ENCODE data around the gene SPAG5. TPM values are rescaled to one million over a fixed set of nuclear protein-coding genes. Genes with fewer than 3 reads are reported as not detected.

The SPAG5 gene
- total and polyA plus RNA-seq, 2 experiments from 2014 or later = 99.6 to 104 TPM

DNA sequence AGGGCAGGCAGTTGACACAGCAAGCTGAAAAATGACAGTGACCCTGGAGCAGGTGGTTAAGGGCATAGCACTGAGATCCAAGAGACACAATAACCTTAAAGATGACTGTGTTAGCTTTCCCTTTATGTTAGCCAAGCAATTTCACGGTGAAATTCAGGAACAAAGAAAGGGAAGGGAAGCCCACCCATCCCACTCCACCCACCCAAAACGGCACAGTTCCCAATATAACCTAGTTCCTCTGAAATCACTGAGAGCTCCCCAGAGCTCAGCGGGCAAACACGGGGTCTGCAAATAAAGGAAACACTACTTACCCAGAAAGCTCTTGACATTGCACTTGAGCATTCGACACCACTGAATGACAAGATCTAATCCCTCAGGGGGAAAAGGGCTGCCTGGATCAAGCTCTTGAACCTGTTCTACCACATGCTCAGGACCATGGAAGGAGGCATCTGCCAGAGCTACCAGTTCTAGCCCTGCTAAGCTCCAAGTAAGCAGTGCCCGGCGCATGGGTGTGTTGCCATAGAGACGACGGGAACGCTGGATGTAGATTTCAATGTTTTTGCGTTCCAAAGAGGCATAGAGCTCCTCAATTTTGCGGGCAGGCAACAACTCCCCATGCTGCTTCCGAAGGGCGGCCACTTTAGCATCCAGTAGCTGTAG lies 35.5 kb upstream of the SPAG5 start:
- ATAC-seq = no peak
- H3K27ac Mint-ChIP-seq = no peak overlapping the region
- H3K27me3 ChIP-seq (ENCODE audit: insufficient read depth) = no peaks in the 10 kb centered on the region

DNA sequence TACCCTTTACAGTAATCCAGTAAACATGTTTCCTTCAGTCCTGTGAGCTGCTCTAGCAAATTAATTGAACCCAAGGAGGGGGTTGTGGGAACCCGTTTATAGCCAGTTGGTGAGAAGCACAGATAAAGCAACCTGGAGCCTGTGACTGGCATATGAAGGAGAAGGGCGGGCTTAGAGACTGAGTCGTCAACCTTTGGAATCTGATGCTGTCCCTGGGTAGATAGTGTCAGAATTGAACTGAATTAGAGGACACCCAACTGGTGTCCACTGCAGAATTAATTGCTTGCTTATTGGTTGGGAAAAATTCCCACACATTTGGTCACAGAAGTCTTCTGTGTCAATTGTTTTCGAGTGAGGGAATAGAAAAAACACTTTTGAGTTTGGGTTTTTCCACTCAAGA lies 28.0 kb upstream of the SPAG5 start:
- no peaks in the 10 kb centered on the region for H3K79me2 ChIP-seq (replicated peaks; ENCODE audit: insufficient read depth)
- H3K9me2 ChIP-seq (ENCODE audit: insufficient read depth) = no peaks in the 10 kb centered on the region
- Mint-ChIP-seq H3K27me3 (ENCODE audit: insufficient read depth, low read depth, poor library complexity) (peaks cover 2% of the 10 kb centered on the region), H3K27ac (no peak overlapping the region), H3K4me3 (no peak overlapping the region), H3K36me3 (ENCODE audit: low read depth) (peaks cover 75% of the 10 kb centered on the region), H3K4me1 (no peaks in the 10 kb centered on the region), H3K9me3 (no peaks in the 10 kb centered on the region)
- H3K36me3 ChIP-seq (ENCODE audit: insufficient read depth) = peaks cover 66% of the 10 kb centered on the region
- H3K27me3 ChIP-seq (ENCODE audit: insufficient read depth) = no peaks in the 10 kb centered on the region
- peaks cover 18% of the 10 kb centered on the region for H4K20me1 ChIP-seq (replicated peaks; ENCODE audit: insufficient read depth)
- H3K4me1 ChIP-seq (ENCODE audit: insufficient read depth) = no peaks in the 10 kb centered on the region
- ATAC-seq (no peak), DNase-seq (ENCODE audit: low spot score) (no peak)
- peaks cover 8% of the 10 kb centered on the region; the same call in 1 of the 2 replicates for H3F3A ChIP-seq (replicated peaks; ENCODE audit: low read depth)
- H3K4me2 ChIP-seq = no peak overlapping the region
- 0 out of 2 replicates have a peak overlapping the region, but pooled peaks have one; percentile 19 for H3K27ac ChIP-seq (ENCODE audit: low read depth)
- no peak overlapping the region for H2AFZ ChIP-seq
- H3K4me3 ChIP-seq = no peak overlapping the region
- TF ChIP-seq POLR2AphosphoS5 (IDR thresholded peaks at IDR 0.05; ENCODE audit: low read depth) (no peak), EZH2phosphoT487 (IDR thresholded peaks at IDR 0.05; ENCODE audit: unreplicated experiment) (no peak), ZNF331 (CRISPR knock-in tag; IDR thresholded peaks at IDR 0.05; ENCODE audit: low read depth) (no peak), NANOG (IDR thresholded peaks at IDR 0.05; ENCODE audit: borderline replicate concordance) (no peak), STAT1 (IDR thresholded peaks at IDR 0.05; ENCODE audit: unreplicated experiment) (no peak), CREB1 (CRISPR knock-in tag; IDR thresholded peaks at IDR 0.05; ENCODE audit: low read depth) (no peak)
- TF ChIP-seq, protein P1, sequence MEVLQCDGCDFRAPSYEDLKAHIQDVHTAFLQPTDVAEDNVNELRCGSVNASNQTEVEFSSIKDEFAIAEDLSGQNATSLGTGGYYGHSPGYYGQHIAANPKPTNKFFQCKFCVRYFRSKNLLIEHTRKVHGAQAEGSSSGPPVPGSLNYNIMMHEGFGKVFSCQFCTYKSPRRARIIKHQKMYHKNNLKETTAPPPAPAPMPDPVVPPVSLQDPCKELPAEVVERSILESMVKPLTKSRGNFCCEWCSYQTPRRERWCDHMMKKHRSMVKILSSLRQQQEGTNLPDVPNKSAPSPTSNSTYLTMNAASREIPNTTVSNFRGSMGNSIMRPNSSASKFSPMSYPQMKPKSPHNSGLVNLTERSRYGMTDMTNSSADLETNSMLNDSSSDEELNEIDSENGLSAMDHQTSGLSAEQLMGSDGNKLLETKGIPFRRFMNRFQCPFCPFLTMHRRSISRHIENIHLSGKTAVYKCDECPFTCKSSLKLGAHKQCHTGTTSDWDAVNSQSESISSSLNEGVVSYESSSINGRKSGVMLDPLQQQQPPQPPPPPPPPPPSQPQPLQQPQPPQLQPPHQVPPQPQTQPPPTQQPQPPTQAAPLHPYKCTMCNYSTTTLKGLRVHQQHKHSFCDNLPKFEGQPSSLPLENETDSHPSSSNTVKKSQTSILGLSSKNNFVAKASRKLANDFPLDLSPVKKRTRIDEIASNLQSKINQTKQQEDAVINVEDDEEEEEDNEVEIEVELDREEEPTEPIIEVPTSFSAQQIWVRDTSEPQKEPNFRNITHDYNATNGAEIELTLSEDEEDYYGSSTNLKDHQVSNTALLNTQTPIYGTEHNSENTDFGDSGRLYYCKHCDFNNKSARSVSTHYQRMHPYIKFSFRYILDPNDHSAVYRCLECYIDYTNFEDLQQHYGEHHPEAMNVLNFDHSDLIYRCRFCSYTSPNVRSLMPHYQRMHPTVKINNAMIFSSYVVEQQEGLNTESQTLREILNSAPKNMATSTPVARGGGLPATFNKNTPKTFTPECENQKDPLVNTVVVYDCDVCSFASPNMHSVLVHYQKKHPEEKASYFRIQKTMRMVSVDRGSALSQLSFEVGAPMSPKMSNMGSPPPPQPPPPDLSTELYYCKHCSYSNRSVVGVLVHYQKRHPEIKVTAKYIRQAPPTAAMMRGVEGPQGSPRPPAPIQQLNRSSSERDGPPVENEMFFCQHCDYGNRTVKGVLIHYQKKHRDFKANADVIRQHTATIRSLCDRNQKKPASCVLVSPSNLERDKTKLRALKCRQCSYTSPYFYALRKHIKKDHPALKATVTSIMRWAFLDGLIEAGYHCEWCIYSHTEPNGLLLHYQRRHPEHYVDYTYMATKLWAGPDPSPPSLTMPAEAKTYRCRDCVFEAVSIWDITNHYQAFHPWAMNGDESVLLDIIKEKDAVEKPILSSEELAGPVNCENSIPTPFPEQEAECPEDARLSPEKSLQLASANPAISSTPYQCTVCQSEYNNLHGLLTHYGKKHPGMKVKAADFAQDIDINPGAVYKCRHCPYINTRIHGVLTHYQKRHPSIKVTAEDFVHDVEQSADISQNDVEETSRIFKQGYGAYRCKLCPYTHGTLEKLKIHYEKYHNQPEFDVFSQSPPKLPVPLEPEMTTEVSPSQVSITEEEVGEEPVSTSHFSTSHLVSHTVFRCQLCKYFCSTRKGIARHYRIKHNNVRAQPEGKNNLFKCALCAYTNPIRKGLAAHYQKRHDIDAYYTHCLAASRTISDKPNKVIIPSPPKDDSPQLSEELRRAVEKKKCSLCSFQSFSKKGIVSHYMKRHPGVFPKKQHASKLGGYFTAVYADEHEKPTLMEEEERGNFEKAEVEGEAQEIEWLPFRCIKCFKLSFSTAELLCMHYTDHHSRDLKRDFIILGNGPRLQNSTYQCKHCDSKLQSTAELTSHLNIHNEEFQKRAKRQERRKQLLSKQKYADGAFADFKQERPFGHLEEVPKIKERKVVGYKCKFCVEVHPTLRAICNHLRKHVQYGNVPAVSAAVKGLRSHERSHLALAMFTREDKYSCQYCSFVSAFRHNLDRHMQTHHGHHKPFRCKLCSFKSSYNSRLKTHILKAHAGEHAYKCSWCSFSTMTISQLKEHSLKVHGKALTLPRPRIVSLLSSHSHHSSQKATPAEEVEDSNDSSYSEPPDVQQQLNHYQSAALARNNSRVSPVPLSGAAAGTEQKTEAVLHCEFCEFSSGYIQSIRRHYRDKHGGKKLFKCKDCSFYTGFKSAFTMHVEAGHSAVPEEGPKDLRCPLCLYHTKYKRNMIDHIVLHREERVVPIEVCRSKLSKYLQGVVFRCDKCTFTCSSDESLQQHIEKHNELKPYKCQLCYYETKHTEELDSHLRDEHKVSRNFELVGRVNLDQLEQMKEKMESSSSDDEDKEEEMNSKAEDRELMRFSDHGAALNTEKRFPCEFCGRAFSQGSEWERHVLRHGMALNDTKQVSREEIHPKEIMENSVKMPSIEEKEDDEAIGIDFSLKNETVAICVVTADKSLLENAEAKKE (CRISPR knock-in tag; IDR thresholded peaks at IDR 0.05) = no peak
- TF ChIP-seq, protein P2, sequence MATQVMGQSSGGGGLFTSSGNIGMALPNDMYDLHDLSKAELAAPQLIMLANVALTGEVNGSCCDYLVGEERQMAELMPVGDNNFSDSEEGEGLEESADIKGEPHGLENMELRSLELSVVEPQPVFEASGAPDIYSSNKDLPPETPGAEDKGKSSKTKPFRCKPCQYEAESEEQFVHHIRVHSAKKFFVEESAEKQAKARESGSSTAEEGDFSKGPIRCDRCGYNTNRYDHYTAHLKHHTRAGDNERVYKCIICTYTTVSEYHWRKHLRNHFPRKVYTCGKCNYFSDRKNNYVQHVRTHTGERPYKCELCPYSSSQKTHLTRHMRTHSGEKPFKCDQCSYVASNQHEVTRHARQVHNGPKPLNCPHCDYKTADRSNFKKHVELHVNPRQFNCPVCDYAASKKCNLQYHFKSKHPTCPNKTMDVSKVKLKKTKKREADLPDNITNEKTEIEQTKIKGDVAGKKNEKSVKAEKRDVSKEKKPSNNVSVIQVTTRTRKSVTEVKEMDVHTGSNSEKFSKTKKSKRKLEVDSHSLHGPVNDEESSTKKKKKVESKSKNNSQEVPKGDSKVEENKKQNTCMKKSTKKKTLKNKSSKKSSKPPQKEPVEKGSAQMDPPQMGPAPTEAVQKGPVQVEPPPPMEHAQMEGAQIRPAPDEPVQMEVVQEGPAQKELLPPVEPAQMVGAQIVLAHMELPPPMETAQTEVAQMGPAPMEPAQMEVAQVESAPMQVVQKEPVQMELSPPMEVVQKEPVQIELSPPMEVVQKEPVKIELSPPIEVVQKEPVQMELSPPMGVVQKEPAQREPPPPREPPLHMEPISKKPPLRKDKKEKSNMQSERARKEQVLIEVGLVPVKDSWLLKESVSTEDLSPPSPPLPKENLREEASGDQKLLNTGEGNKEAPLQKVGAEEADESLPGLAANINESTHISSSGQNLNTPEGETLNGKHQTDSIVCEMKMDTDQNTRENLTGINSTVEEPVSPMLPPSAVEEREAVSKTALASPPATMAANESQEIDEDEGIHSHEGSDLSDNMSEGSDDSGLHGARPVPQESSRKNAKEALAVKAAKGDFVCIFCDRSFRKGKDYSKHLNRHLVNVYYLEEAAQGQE (IDR thresholded peaks at IDR 0.05; ENCODE audit: unreplicated experiment) = no peak

More for the DNA sequence above, 35.5 kb upstream of the SPAG5 start:
- H3K27me3 Mint-ChIP-seq (ENCODE audit: insufficient read depth, low read depth, poor library complexity) = peaks cover 1% of the 10 kb centered on the region
- no peak for DNase-seq (ENCODE audit: low spot score)
- Histone ChIP-seq H4K20me1 (replicated peaks; ENCODE audit: insufficient read depth) (peaks cover 33% of the 10 kb centered on the region), H3K4me1 (ENCODE audit: insufficient read depth) (no peaks in the 10 kb centered on the region), H3F3A (replicated peaks; ENCODE audit: low read depth) (0 out of 2 replicates have a peak, but pooled peaks cover 15% of the 10 kb centered on the region), H2AFZ (no peak overlapping the region), H3K79me2 (replicated peaks; ENCODE audit: insufficient read depth) (peaks cover 40% of the 10 kb centered on the region), H3K4me3 (no peak overlapping the region), H3K27ac (ENCODE audit: low read depth) (no peak overlapping the region), H3K4me2 (no peak overlapping the region), H3K36me3 (ENCODE audit: insufficient read depth) (peaks cover 81% of the 10 kb centered on the region), H3K9me2 (ENCODE audit: insufficient read depth) (no peaks in the 10 kb centered on the region)
- peaks cover 92% of the 10 kb centered on the region for H3K36me3 Mint-ChIP-seq (ENCODE audit: low read depth)
- H3K4me3 Mint-ChIP-seq = no peak overlapping the region
- TF ChIP-seq, protein P3, sequence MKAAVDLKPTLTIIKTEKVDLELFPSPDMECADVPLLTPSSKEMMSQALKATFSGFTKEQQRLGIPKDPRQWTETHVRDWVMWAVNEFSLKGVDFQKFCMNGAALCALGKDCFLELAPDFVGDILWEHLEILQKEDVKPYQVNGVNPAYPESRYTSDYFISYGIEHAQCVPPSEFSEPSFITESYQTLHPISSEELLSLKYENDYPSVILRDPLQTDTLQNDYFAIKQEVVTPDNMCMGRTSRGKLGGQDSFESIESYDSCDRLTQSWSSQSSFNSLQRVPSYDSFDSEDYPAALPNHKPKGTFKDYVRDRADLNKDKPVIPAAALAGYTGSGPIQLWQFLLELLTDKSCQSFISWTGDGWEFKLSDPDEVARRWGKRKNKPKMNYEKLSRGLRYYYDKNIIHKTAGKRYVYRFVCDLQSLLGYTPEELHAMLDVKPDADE (IDR thresholded peaks at IDR 0.05) = no peak
- TF ChIP-seq JUNB (IDR thresholded peaks at IDR 0.05; ENCODE audit: unreplicated experiment) (no peak), ZNF114 (CRISPR knock-in tag; IDR thresholded peaks at IDR 0.05) (no peak)
- no peaks in the 10 kb centered on the region for H3K9me3 Mint-ChIP-seq
- no peaks in the 10 kb centered on the region; the same call in 2 of the 3 replicates for H3K4me1 Mint-ChIP-seq

All from GM23338 (cell line).